Measurements from ENCODE around the gene SORBS1.

Gene SORBS1

DNA sequence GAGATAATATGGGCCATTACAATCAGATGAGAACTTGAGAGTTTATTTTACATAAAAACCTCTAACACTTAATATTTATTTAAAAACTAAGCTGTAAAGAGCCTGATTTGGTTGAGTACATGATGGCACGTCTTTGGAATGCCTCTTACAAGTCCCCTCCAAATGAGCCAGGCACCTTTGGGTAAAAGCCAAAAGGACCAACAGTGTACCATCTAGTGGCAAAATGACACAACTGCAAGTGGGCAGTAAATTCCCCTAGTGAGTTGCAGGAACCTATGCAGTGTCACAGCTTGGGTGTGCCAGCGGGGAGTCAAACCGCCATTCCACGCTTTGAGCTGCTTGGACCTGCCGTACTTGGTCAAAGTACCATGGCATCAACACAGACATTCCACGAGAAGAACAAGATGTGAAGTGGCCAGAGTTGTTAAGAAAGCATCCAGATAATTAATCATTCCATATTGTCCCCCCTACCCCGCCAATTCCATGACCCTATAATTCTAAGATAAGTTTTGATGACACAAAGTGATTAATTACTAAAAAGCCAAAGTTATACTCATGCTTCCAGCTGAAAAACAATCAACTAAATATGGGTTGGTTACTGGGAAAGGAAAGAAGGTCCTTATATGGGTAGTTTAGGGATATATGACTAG is 115.2 kb downstream of the SORBS1 start:
- Mint-ChIP-seq H3K9me3 (no peaks in the 10 kb centered on the region), H3K27ac (no peak overlapping the region), H3K4me1 (ENCODE audit: low read depth) (peaks cover 7% of the 10 kb centered on the region), H3K27me3 (peaks cover 10% of the 10 kb centered on the region), H3K4me3 (no peak overlapping the region), H3K36me3 (ENCODE audit: low read depth) (no peaks in the 10 kb centered on the region)

DNA sequence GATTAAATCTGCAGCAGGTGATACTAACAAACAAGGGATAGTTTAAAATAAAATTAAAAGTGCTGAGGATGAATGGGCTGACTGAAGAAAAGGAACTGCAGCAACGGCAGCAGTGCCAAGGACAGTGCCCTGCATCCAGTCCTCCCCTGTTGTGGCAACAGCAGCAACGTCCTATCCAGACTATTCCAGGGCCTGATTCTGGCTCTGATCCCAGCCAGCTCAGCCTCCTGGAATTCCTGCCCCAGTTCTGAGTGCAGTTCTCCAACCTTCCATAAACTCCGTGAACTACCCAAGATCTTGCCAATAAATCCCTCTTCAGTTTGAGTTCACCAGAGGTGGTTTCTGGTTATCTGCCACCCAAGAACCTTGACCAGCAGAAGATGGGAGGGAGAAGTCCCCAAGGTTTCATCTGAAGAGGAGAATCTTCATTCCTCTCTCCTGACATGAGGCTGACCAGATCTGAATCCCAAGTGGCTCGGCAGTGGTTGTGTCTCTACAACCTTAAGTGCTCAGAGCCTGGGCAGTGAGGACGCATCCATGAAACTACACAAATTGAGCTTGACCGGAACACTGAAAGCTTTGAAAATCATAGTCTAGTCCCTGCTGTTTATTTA is 115.8 kb downstream of the SORBS1 start:
- H3K27me3 Mint-ChIP-seq = peaks cover 10% of the 10 kb centered on the region
- H3K4me1 Mint-ChIP-seq (ENCODE audit: low read depth) = peaks cover 8% of the 10 kb centered on the region
- H3K27ac Mint-ChIP-seq = no peak overlapping the region
- no peaks in the 10 kb centered on the region for H3K9me3 Mint-ChIP-seq
- H3K4me3 Mint-ChIP-seq = no peak overlapping the region
- no peaks in the 10 kb centered on the region for H3K36me3 Mint-ChIP-seq (ENCODE audit: low read depth)

DNA sequence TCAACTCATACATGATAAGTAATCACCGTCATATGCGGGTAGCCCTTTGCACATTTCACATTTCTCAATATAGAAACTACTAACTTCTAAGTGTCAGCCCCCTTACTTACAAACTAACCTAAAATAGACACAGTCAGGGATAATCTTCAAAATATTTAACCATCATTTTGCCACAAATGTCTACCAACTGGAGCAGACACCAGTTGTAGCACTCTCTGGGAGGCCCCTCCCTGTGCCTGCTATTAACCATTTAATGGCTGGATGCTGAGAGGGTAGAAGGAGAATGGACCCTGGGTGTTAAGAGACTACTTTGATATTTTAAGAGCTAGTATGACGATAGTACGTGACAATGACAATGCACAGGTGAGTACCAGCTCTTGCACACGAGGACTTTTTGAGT is 116.4 kb downstream of the SORBS1 start:
- peaks cover 8% of the 10 kb centered on the region for H3K4me1 Mint-ChIP-seq (ENCODE audit: low read depth)
- no peaks in the 10 kb centered on the region for H3K36me3 Mint-ChIP-seq (ENCODE audit: low read depth)
- peaks cover 10% of the 10 kb centered on the region for H3K27me3 Mint-ChIP-seq
- H3K4me3 Mint-ChIP-seq = no peak overlapping the region
- H3K27ac Mint-ChIP-seq = no peak overlapping the region
- no peaks in the 10 kb centered on the region for H3K9me3 Mint-ChIP-seq

DNA sequence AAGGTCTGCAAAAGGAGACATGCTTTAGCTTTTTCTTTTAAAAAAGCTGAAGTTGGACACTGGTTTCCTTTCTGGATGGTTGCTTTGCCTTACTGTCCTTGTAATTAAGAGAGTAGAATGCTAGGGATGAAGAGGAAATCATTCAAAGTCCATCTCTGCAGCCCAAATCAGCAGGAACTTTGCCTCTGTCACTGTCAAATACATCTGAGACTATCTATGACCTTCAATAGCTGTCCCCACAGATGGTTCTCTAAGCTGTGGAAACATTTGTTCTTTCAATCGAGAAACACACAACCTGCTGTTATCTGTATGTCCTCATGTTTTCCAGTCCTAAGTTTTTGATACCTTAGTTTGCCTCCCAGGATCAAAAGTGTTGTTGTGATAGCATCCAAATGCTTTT is 117.5 kb downstream of the SORBS1 start:
- H3K27ac Mint-ChIP-seq = no peak overlapping the region
- H3K36me3 Mint-ChIP-seq (ENCODE audit: low read depth) = no peaks in the 10 kb centered on the region
- peaks cover 8% of the 10 kb centered on the region for H3K4me1 Mint-ChIP-seq (ENCODE audit: low read depth)
- no peaks in the 10 kb centered on the region for H3K9me3 Mint-ChIP-seq
- peaks cover 10% of the 10 kb centered on the region for H3K27me3 Mint-ChIP-seq
- H3K4me3 Mint-ChIP-seq = no peak overlapping the region

DNA sequence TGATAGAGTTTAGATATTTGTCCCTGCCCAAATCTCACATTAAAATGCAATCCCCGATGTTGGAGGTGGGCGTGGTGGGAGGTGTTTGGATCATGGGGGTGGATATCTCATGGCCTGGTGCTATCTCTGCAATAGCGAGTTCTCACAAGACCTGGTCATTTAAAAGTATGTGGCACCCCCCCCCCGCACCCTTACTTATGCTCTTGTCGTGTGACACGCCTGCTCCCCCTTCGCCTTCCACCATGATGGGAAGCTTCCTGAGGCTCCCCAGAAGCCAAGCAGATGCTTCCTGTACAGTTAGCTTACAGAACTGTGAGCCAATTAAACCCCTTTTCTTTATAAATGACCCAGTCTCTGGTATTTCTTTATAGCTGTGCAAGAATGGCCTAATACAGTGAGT is 118.8 kb downstream of the SORBS1 start:
- H3K36me3 Mint-ChIP-seq (ENCODE audit: low read depth) = no peaks in the 10 kb centered on the region
- peaks cover 10% of the 10 kb centered on the region for H3K27me3 Mint-ChIP-seq
- no peaks in the 10 kb centered on the region for H3K9me3 Mint-ChIP-seq
- no peak overlapping the region for H3K27ac Mint-ChIP-seq
- H3K4me1 Mint-ChIP-seq (ENCODE audit: low read depth) = peaks cover 8% of the 10 kb centered on the region
- H3K4me3 Mint-ChIP-seq = no peak overlapping the region

DNA sequence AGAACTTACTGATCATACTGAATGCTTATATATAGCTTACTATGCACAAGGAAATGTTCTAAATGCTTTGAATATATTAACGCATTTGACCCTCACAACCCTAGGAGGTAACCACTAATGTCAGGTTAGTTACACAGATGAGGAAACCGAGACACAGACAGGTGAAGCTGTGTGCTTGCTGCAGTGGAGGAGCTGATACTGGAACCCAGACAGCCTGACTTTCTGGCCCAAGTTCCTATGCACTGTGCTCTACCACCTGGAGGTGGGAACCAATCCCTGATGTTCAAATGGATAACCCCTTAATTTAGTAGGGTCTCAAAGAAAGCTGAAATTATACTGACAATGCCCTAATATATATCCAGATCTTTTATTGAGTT is 119.6 kb downstream of the SORBS1 start:
- no peak overlapping the region for H3K4me3 Mint-ChIP-seq
- peaks cover 8% of the 10 kb centered on the region for H3K4me1 Mint-ChIP-seq (ENCODE audit: low read depth)
- no peak overlapping the region for H3K27ac Mint-ChIP-seq
- peaks cover 10% of the 10 kb centered on the region for H3K27me3 Mint-ChIP-seq
- no peaks in the 10 kb centered on the region for H3K9me3 Mint-ChIP-seq
- no peaks in the 10 kb centered on the region for H3K36me3 Mint-ChIP-seq (ENCODE audit: low read depth)

DNA sequence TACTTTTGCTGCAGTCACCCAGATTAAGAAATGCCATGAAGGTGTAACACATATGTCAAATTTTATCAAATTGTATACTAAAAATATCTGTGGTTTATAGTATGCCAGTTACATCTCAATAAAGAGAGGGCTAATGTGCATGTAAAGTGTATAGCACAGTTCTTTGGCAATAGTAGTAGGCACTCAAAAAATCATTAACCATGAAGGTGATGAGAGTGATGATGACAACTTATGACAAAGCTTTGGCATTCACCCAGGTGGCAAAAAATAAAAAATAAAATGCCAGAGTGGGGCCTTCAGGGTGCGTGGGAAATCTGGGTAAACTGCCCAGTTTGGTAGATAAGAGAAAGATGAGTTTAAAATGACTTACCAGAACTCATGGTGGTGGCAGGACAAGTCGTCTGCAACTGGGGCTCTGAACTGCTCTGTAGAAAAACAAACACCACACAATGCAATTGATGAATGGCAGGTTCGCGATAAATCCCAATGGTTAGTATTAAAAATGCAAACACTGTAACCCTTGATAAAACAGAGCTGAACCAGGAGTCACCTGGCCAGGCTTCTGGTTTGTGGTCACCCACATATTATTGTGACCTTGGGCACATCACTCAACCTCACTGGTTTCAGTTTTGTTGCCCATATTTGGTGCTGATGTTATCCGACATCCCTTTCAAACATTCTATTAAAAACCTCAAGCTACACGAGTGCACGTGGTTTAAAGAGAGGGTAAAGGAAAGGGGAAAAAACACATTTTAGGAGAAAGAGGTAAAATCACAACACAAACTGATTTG is 120.2 kb downstream of the SORBS1 start:
- Mint-ChIP-seq H3K4me3 (no peak overlapping the region), H3K27me3 (peaks cover 8% of the 10 kb centered on the region), H3K36me3 (ENCODE audit: low read depth) (no peaks in the 10 kb centered on the region)

DNA sequence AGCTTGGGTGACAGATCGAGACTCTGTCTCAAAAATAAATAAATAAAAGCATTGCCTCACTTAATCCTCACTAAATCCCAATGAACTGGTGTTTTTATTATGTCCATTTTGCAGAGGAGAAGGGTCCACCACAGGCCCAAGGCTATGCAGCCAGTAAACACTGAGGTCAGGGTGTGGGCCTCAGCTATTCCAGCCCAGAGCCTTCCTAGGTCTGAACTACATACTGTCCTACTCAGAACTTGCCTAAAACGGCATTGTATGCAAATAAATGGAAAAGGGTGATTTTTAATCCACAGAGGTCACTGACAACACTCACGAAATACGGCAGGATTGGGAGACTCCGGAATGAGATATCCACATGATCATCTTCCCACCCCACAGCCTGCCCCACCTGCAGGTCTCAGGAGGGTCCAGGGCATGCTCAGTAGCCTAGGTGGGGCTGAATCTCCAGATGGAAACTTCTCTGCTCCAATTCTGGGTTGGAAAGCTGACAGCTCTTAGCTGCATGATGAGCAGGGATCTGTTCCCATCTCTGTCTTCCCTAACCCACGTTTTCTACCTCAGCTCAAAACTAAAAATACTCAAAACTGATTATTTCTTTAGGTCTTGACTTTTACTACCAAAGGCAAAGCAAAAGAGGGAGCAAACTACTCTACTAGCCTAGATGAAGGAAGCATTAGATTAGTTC is 121.0 kb downstream of the SORBS1 start:
- Mint-ChIP-seq H3K4me1 (ENCODE audit: low read depth) (peaks cover 8% of the 10 kb centered on the region), H3K4me3 (no peak overlapping the region), H3K9me3 (no peaks in the 10 kb centered on the region), H3K27ac (no peak overlapping the region), H3K27me3 (peaks cover 3% of the 10 kb centered on the region), H3K36me3 (ENCODE audit: low read depth) (no peaks in the 10 kb centered on the region)

More for the DNA sequence above, 120.2 kb downstream of the SORBS1 start:
- Mint-ChIP-seq H3K4me1 (ENCODE audit: low read depth) (peaks cover 8% of the 10 kb centered on the region), H3K9me3 (no peaks in the 10 kb centered on the region), H3K27ac (no peak overlapping the region)

DNA sequence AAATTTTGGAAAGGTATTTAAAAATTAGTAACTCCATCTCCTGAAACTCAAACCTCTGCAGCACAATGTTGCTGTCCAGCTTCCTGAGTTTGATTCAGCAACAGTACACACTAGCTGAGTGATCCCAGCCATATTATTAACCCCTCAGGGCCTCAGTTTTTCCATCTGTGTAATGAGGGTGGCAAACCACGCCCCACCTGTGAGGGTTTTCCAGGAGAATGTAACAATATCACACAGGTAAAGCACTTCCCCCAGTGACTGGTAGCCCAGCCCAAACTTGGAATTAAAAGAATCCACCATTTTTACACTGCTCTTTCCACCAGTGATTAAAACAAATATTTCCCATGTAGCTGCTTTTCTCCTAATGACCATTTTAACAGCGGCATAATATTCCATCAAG is 122.4 kb downstream of the SORBS1 start:
- H3K4me1 Mint-ChIP-seq (ENCODE audit: low read depth) = peaks cover 8% of the 10 kb centered on the region

DNA sequence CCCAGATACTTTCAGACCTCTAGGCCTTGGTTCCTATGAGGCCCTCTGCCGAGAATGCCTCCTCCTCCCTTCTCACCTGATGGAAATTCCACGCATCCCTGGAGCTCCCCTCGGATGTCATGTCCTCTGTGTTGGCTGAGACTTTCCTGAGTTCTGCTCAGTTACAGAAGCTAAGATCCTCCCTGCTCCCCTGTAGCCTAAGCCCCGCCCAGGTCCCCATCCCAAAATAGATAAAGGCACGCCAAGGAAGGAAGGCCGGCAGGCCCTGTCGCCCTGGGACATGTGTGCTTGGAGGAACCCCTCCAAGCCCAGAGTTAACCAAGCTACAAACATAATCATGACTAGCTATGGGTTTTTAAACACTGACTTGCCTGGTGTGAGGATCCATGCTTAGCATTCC is 123.5 kb downstream of the SORBS1 start:
- Mint-ChIP-seq H3K36me3 (ENCODE audit: low read depth) (no peaks in the 10 kb centered on the region), H3K4me3 (no peak overlapping the region), H3K4me1 (ENCODE audit: low read depth) (peaks cover 8% of the 10 kb centered on the region), H3K27ac (no peak overlapping the region), H3K27me3 (no peaks in the 10 kb centered on the region), H3K9me3 (no peaks in the 10 kb centered on the region)

More for the DNA sequence above, 122.4 kb downstream of the SORBS1 start:
- Mint-ChIP-seq H3K27me3 (peaks cover 3% of the 10 kb centered on the region), H3K27ac (no peak overlapping the region), H3K9me3 (no peaks in the 10 kb centered on the region), H3K4me3 (no peak overlapping the region), H3K36me3 (ENCODE audit: low read depth) (no peaks in the 10 kb centered on the region)

DNA sequence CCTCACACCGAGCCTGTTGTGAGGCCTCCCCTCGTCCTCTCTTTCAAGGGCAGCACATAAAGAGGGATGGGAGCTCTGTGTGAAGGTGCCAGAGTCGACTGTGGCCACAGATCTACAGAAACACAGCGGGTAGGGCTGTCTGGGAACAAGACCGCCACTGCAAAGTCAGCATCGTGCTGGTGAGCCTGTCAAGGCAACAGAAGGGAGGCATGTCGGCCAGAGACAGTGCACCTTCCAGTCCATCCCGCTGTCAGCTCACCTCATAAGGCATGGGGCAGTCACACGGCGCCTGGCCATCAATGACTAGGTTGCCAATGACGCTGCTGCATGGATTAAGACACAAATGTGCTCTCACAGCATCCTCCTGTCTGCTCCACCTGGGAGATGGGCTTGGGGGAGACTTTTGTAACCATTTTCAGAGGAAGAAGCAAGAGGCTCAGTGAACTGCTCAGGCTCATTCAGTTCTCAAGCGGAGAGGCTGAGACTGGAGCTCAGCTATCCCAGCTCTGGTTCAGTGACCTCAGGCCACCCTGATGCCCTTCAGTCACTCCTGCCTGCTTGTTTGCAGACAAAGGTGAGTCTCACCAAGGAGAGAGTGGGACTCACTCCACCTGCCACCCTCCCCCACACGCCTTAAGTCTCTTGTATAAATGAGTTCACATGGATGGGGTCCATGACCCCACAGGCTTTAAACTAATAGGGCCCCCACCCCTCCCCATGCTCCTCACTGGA is 125.5 kb downstream of the SORBS1 start:
- Mint-ChIP-seq H3K36me3 (ENCODE audit: low read depth) (no peaks in the 10 kb centered on the region), H3K4me3 (no peak overlapping the region), H3K9me3 (no peaks in the 10 kb centered on the region), H3K27ac (no peak overlapping the region), H3K4me1 (ENCODE audit: low read depth) (no peaks in the 10 kb centered on the region), H3K27me3 (no peaks in the 10 kb centered on the region)

DNA sequence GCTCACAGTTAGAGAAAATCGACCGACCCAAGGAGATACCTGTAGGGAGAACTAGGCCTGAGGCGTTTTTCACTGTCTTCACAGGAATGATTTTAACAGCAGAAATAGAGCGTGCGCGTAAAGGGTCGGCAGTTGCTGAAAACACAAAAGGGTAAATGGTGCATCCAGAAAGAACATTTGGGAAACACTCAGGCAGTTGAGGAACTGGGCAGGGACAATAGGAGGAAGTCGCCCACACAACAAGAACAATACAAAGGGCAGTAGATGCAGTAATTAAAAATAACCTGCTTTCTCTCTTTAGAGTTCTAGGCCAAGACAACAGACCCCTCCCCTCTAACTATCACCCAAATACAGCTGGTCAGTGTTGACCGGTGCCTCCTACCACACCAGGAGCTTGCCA is 126.6 kb downstream of the SORBS1 start:
- no peaks in the 10 kb centered on the region for H3K4me1 Mint-ChIP-seq (ENCODE audit: low read depth)
- H3K36me3 Mint-ChIP-seq (ENCODE audit: low read depth) = no peaks in the 10 kb centered on the region
- no peaks in the 10 kb centered on the region for H3K27me3 Mint-ChIP-seq
- H3K27ac Mint-ChIP-seq = no peak overlapping the region
- H3K4me3 Mint-ChIP-seq = no peak overlapping the region
- H3K9me3 Mint-ChIP-seq = no peaks in the 10 kb centered on the region

DNA sequence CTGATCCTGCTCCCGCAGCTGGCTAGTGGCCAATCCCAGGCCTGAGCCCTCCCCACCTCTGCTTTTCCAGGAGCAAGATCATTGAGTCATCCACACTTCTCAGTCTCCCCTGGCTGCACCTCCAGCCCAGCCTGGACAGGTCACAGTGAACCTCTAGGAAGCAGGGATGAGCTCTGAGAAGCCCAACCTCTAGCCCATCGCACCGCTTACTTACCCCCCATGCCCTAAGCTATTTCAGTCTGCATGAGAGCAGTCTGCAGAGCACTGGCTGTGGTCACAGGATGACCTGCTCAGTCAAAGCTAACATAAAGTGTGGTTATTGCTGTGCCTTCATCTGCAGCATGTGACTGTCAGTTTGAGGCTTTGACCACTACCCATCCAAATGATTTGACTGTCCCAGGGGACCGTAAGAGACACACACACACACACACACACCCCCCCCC is 129.2 kb downstream of the SORBS1 start:
- no peaks in the 10 kb centered on the region for H3K36me3 Mint-ChIP-seq (ENCODE audit: low read depth)
- H3K27ac Mint-ChIP-seq = no peak overlapping the region
- H3K9me3 Mint-ChIP-seq = no peaks in the 10 kb centered on the region
- H3K27me3 Mint-ChIP-seq = no peaks in the 10 kb centered on the region
- H3K4me3 Mint-ChIP-seq = no peak overlapping the region
- H3K4me1 Mint-ChIP-seq (ENCODE audit: low read depth) = no peaks in the 10 kb centered on the region

DNA sequence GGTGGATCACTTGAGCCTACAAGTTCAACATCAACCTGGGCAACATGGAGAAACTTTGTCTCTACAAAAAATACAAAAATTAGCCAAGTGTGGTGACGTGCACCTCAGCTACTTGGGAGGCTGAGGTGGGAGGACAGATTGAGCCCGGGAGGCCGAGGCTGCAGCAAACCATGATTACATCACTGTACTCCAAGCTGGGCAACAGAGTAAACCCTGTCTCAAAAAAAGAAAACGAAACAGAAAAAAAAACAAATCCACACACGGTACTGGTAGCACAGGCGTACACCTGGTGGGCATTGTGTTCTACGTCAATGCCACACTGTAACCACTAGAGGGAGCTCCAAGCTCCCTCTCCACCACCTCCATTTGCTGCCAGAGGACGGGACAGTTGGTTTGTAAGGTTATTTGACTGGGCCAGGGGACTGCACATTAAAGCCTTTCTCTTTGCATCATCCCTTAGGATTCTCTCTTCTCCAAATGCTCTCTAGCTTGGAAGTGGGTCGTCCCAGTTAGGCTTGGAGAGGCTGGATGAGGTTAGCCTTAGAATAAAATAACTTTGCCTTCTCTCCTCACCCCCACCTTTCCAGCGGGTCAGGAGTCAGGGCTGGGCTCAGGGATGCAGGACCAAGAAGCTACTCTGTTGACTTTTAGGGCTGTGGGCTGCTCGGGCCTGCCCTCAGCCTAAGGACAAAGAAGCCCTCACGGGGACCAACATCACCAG is 130.8 kb downstream of the SORBS1 start:
- H3K4me3 Mint-ChIP-seq = no peak overlapping the region
- no peak overlapping the region for H3K27ac Mint-ChIP-seq
- H3K4me1 Mint-ChIP-seq (ENCODE audit: low read depth) = no peaks in the 10 kb centered on the region
- H3K36me3 Mint-ChIP-seq (ENCODE audit: low read depth) = no peaks in the 10 kb centered on the region
- no peaks in the 10 kb centered on the region for H3K27me3 Mint-ChIP-seq
- H3K9me3 Mint-ChIP-seq = no peaks in the 10 kb centered on the region

Measured in stimulated activated naive CD8-positive, alpha-beta T cell treated with anti-CD3 and anti-CD28 coated beads, Interleukin-15, Interleukin-2, amounts not matched to agents 100 ng/mL and 50 ng/mL, for 24 hours (primary cell).